HepG2 (cell line): ENCODE measurements around the gene VILL. TPM values are rescaled to one million over a fixed set of nuclear protein-coding genes. Genes with fewer than 3 reads are reported as not detected.
A peak's percentile ranks its signal among the peaks of the same experiment; 100 is the strongest.

ENCODE experiments used
- JUNB ChIP-seq: sonication (generic); formaldehyde crosslinking; IDR thresholded peaks from 2 replicates; pipeline ENCODE4 v1.8.0; 2022; ENCODE audit warnings: missing genetic modification reagents, mild to moderate bottlenecking, borderline replicate concordance
- KLF13 ChIP-seq: sonication (generic); formaldehyde crosslinking; IDR thresholded peaks from 2 replicates; pipeline ENCODE4 v1.4.0; 2020; ENCODE audit warnings: mild to moderate bottlenecking, missing genetic modification reagents
- KLF6 ChIP-seq: IDR thresholded peaks from 2 replicates; pipeline ENCODE4 v1.8.0; 2016; ENCODE audit warnings: missing biosample characterization, missing genetic modification reagents
- SCMH1 ChIP-seq: sonication (generic); formaldehyde crosslinking; IDR thresholded peaks from 2 replicates; pipeline ENCODE4 v1.9.0; 2021; ENCODE audit warnings: missing genetic modification reagents, mild to moderate bottlenecking, borderline replicate concordance
- SRSF1 ChIP-seq: fragments of 200-400 bp; formaldehyde crosslinking; optimal IDR thresholded peaks from 2 replicates; pipeline ENCODE3; 2017; ENCODE audit warnings: mild to moderate bottlenecking, low read depth, low read length, moderate library complexity
- TBX3 ChIP-seq: fragments of 450-650 bp; IDR thresholded peaks from 2 replicates; pipeline ENCODE4 v1.6.1; 2017; ENCODE audit warnings: antibody characterized with exemption, mild to moderate bottlenecking, inconsistent platforms, borderline replicate concordance
- TEAD3 ChIP-seq: optimal IDR thresholded peaks from 2 replicates; pipeline ENCODE3; 2016; ENCODE audit warnings: borderline replicate concordance
- ZFY ChIP-seq: sonication (generic); formaldehyde crosslinking; IDR thresholded peaks from 2 replicates; pipeline ENCODE4 v1.4.0; 2020; ENCODE audit warnings: missing genetic modification reagents
- ZNF333 ChIP-seq: sonication (generic); formaldehyde crosslinking; IDR thresholded peaks from 2 replicates; pipeline ENCODE4 v1.4.0; 2020; ENCODE audit warnings: mild to moderate bottlenecking, missing genetic modification reagents, borderline replicate concordance
- ZNF614 ChIP-seq: IDR thresholded peaks from 2 replicates; pipeline ENCODE4 v1.6.1; 2018; ENCODE audit warnings: missing biosample characterization, missing genetic modification reagents, inconsistent platforms, borderline replicate concordance
- polyA plus RNA-seq, 8 experiments: library from polyadenylated mRNA; depleted of rRNA in 3 of 8; stranded (reverse) in 7 of 8; unstranded in 1 of 8; fragments of >200 nt; fragmentation: Illumina TruSeq in 4 of 8; extraction: Trizol in 4 of 8; gene quantifications; 2 replicates each; pipeline versions ENCODE4 v1.2.1 to v1.2.3, GENCODE V29; 2011 to 2016; ENCODE audit warnings: low read depth in 4 of 8, missing spikeins in 1 of 8, mixed read lengths in 1 of 8; ENCODE audit not compliant: insufficient read depth in 1 of 8
- total RNA-seq, 5 experiments: library from RNA; depleted of rRNA; stranded (reverse); fragments of >200 nt; fragmentation: Illumina TruSeq; extraction: Trizol; gene quantifications; 2 replicates each; pipeline ENCODE4 v1.2.3, GENCODE V29; 2016; ENCODE audit warnings: low read depth in 1 of 5
- TF ChIP-seq, protein P1 (sequence below): sonication (generic); formaldehyde crosslinking; IDR thresholded peaks from 2 replicates; pipeline ENCODE4 v1.5.1; 2020; ENCODE audit warnings: missing genetic modification reagents, mild to moderate bottlenecking, borderline replicate concordance
- TF ChIP-seq, protein P2 (sequence below), 2 experiments: fragments of 450-650 bp in 1 of 2; sonication (generic) in 1 of 2; formaldehyde crosslinking in 1 of 2; IDR thresholded peaks; 2 replicates each; pipeline versions ENCODE4 v1.6.1 to v1.8.0; 2016 to 2022; ENCODE audit warnings: antibody characterized with exemption in 1 of 2, mild to moderate bottlenecking in 1 of 2, missing genetic modification reagents in 1 of 2
- TF ChIP-seq, protein P3 (sequence below): sonication (generic); formaldehyde crosslinking; IDR thresholded peaks from 2 replicates; pipeline ENCODE4 v1.4.0; 2020; ENCODE audit warnings: missing genetic modification reagents

VILL gene
- total and polyA plus RNA-seq, 2 of the 13 experiments (the other 11 are each of a cell fraction or from before 2014, with no cell fraction given), result 3.2 to 5.3 TPM

GRCh38 chr3:37980462-37981347 lies 9.9 kb upstream of the VILL start (continued):
- TF ChIP-seq SCMH1 (CRISPR knock-in tag), result no peak
- TF ChIP-seq KLF6, result no peak
- TF ChIP-seq, protein P1, sequence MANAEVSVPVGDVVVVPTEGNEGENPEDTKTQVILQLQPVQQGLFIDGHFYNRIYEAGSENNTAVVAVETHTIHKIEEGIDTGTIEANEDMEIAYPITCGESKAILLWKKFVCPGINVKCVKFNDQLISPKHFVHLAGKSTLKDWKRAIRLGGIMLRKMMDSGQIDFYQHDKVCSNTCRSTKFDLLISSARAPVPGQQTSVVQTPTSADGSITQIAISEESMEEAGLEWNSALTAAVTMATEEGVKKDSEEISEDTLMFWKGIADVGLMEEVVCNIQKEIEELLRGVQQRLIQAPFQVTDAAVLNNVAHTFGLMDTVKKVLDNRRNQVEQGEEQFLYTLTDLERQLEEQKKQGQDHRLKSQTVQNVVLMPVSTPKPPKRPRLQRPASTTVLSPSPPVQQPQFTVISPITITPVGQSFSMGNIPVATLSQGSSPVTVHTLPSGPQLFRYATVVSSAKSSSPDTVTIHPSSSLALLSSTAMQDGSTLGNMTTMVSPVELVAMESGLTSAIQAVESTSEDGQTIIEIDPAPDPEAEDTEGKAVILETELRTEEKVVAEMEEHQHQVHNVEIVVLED (CRISPR knock-in tag), result no peak
- no peak for TF ChIP-seq TBX3
- peak; percentile 28; the same call in 1 of the 2 replicates for TF ChIP-seq ZFY (CRISPR knock-in tag)
- TF ChIP-seq TEAD3, result no peak
- TF ChIP-seq JUNB (CRISPR knock-in tag), result no peak
- TF ChIP-seq, protein P2, sequence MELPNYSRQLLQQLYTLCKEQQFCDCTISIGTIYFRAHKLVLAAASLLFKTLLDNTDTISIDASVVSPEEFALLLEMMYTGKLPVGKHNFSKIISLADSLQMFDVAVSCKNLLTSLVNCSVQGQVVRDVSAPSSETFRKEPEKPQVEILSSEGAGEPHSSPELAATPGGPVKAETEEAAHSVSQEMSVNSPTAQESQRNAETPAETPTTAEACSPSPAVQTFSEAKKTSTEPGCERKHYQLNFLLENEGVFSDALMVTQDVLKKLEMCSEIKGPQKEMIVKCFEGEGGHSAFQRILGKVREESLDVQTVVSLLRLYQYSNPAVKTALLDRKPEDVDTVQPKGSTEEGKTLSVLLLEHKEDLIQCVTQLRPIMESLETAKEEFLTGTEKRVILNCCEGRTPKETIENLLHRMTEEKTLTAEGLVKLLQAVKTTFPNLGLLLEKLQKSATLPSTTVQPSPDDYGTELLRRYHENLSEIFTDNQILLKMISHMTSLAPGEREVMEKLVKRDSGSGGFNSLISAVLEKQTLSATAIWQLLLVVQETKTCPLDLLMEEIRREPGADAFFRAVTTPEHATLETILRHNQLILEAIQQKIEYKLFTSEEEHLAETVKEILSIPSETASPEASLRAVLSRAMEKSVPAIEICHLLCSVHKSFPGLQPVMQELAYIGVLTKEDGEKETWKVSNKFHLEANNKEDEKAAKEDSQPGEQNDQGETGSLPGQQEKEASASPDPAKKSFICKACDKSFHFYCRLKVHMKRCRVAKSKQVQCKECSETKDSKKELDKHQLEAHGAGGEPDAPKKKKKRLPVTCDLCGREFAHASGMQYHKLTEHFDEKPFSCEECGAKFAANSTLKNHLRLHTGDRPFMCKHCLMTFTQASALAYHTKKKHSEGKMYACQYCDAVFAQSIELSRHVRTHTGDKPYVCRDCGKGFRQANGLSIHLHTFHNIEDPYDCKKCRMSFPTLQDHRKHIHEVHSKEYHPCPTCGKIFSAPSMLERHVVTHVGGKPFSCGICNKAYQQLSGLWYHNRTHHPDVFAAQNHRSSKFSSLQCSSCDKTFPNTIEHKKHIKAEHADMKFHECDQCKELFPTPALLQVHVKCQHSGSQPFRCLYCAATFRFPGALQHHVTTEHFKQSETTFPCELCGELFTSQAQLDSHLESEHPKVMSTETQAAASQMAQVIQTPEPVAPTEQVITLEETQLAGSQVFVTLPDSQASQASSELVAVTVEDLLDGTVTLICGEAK (IDR thresholded peaks at IDR 0.05), result no peak
- TF ChIP-seq, protein P2 (CRISPR knock-in tag; IDR thresholded peaks at IDR 0.05), result no peak
- TF ChIP-seq ZNF333 (CRISPR knock-in tag), result 0 out of 2 replicates have a peak, but pooled peaks have one; percentile 68
- TF ChIP-seq KLF13 (CRISPR knock-in tag), result no peak
- TF ChIP-seq SRSF1, result no peak
- TF ChIP-seq, protein P3, sequence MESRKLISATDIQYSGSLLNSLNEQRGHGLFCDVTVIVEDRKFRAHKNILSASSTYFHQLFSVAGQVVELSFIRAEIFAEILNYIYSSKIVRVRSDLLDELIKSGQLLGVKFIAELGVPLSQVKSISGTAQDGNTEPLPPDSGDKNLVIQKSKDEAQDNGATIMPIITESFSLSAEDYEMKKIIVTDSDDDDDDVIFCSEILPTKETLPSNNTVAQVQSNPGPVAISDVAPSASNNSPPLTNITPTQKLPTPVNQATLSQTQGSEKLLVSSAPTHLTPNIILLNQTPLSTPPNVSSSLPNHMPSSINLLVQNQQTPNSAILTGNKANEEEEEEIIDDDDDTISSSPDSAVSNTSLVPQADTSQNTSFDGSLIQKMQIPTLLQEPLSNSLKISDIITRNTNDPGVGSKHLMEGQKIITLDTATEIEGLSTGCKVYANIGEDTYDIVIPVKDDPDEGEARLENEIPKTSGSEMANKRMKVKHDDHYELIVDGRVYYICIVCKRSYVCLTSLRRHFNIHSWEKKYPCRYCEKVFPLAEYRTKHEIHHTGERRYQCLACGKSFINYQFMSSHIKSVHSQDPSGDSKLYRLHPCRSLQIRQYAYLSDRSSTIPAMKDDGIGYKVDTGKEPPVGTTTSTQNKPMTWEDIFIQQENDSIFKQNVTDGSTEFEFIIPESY (CRISPR knock-in tag), result no peak
- no peak for TF ChIP-seq ZNF614 (CRISPR knock-in tag)
